Osteocyte (in vitro differentiated cells): ENCODE results near the gene SYT13. TPM values are rescaled to one million over a fixed set of nuclear protein-coding genes. Genes with fewer than 3 reads are reported as not detected.

Experiments used
- DNase-seq: peaks from one replicate; pipeline ENCODE4 v3.0.0; 2021; ENCODE audit warnings: mixed read lengths; ENCODE audit not compliant: unreplicated experiment; ENCODE audit errors: extremely low spot score
- H3K27ac Mint-ChIP-seq: one replicate; pipeline ENCODE4 v1.8.0; 2021; ENCODE audit warnings: mild to moderate bottlenecking, mixed read lengths; ENCODE audit not compliant: unreplicated experiment
- H3K27me3 Mint-ChIP-seq: one replicate; pipeline ENCODE4 v1.8.0; 2021; ENCODE audit warnings: mixed read lengths; ENCODE audit not compliant: unreplicated experiment
- H3K36me3 Mint-ChIP-seq: one replicate; pipeline ENCODE4 v1.8.0; 2021; ENCODE audit warnings: mixed read lengths; ENCODE audit not compliant: unreplicated experiment
- H3K4me1 Mint-ChIP-seq: one replicate; pipeline ENCODE4 v1.8.0; 2021; ENCODE audit warnings: mixed read lengths; ENCODE audit not compliant: unreplicated experiment
- H3K4me3 Mint-ChIP-seq: one replicate; pipeline ENCODE4 v1.8.0; 2021; ENCODE audit warnings: mild to moderate bottlenecking, moderate library complexity, mixed read lengths; ENCODE audit not compliant: unreplicated experiment
- H3K9me3 Mint-ChIP-seq: one replicate; pipeline ENCODE4 v1.8.0; 2021; ENCODE audit warnings: mixed read lengths; ENCODE audit not compliant: unreplicated experiment
- CTCF ChIP-seq: fragments of 200-600 bp; sonication (generic); IDR thresholded peaks from 2 replicates; pipeline ENCODE4 v1.5.0; 2021; ENCODE audit warnings: antibody characterized with exemption, mild to moderate bottlenecking, moderate library complexity
- total RNA-seq: library from RNA; stranded (reverse); gene quantifications from 2 replicates; pipeline ENCODE4 v1.2.1, GENCODE V29; 2021

SYT13 gene
- total RNA-seq, 1 donor from 2014 or later = 0.13 TPM

- no peak for DNase-seq
These were observed 26.5 kb downstream of the SYT13 start for GRCh38 chr11:45259592-45259991.

GRCh38 chr11:45258982-45259530 lies 27.1 kb downstream of the SYT13 start:
- TF ChIP-seq CTCF = no peak
- no peak overlapping the region for H3K27ac Mint-ChIP-seq
- peaks cover 11% of the 10 kb centered on the region for H3K4me1 Mint-ChIP-seq
- H3K36me3 Mint-ChIP-seq = no peaks in the 10 kb centered on the region
- H3K4me3 Mint-ChIP-seq = no peak overlapping the region
- no peak for DNase-seq
- H3K9me3 Mint-ChIP-seq = no peaks in the 10 kb centered on the region
- H3K27me3 Mint-ChIP-seq = no peaks in the 10 kb centered on the region

More at GRCh38 chr11:45259592-45259991, 26.5 kb downstream of the SYT13 start:
- Mint-ChIP-seq H3K4me3 (no peak overlapping the region), H3K9me3 (no peaks in the 10 kb centered on the region), H3K27ac (no peak overlapping the region), H3K36me3 (no peaks in the 10 kb centered on the region), H3K27me3 (no peaks in the 10 kb centered on the region), H3K4me1 (peaks cover 16% of the 10 kb centered on the region)
- TF ChIP-seq CTCF = no peak

- H3K4me3 Mint-ChIP-seq = no peak overlapping the region
- H3K9me3 Mint-ChIP-seq = no peaks in the 10 kb centered on the region
- peaks cover 6% of the 10 kb centered on the region for H3K4me1 Mint-ChIP-seq
- no peak for TF ChIP-seq CTCF
- H3K27me3 Mint-ChIP-seq = peaks cover 7% of the 10 kb centered on the region
- no peak overlapping the region for H3K27ac Mint-ChIP-seq
- H3K36me3 Mint-ChIP-seq = no peaks in the 10 kb centered on the region
- DNase-seq = no peak
These were observed 32.1 kb downstream of the SYT13 start for GRCh38 chr11:45254070-45254469.

- Mint-ChIP-seq H3K36me3 (no peaks in the 10 kb centered on the region), H3K9me3 (no peaks in the 10 kb centered on the region), H3K27me3 (peaks cover 10% of the 10 kb centered on the region), H3K4me3 (no peak overlapping the region), H3K4me1 (peaks cover 6% of the 10 kb centered on the region), H3K27ac (no peak overlapping the region)
- no peak for TF ChIP-seq CTCF
- DNase-seq = no peak
These were observed 32.5 kb downstream of the SYT13 start for GRCh38 chr11:45253640-45254039.

- H3K27ac Mint-ChIP-seq = no peak overlapping the region
- DNase-seq = no peak
- peaks cover 6% of the 10 kb centered on the region for H3K4me1 Mint-ChIP-seq
- no peaks in the 10 kb centered on the region for H3K9me3 Mint-ChIP-seq
- no peaks in the 10 kb centered on the region for H3K36me3 Mint-ChIP-seq
- no peak overlapping the region for H3K4me3 Mint-ChIP-seq
- TF ChIP-seq CTCF = no peak
- H3K27me3 Mint-ChIP-seq = peaks cover 13% of the 10 kb centered on the region
These were observed 33.3 kb downstream of the SYT13 start for GRCh38 chr11:45252877-45253276.
